Astrocyte (in vitro differentiated cells and primary cell): ENCODE data around the gene GATA2.

ENCODE experiments used
- CTCF ChIP-seq: IDR thresholded peaks from 2 replicates; pipeline ENCODE4 v1.5.1; 2011; ENCODE audit warnings: low read depth, mild to moderate bottlenecking, inconsistent platforms, low read length, moderate library complexity; ENCODE audit not compliant: insufficient read depth
- EZH2 ChIP-seq: IDR thresholded peaks from 2 replicates; pipeline ENCODE4 v1.6.1; 2012; ENCODE audit warnings: mild to moderate bottlenecking, low read length, inconsistent platforms; ENCODE audit not compliant: insufficient read depth

GRCh38 chr3:128498901-128499530 is 6.0 kb upstream of the GATA2 start:
- TF ChIP-seq CTCF = no peak
- TF ChIP-seq EZH2 = no peak
